Nephron (organoid): ENCODE data around the gene TOGARAM1.
A peak's percentile ranks its signal among the peaks of the same experiment; 100 is the strongest.

ENCODE experiments used
- H3K27ac Mint-ChIP-seq, 3 experiments: 2 replicates each; pipeline ENCODE4 v1.8.0; 2020; ENCODE audit warnings: mixed read lengths in 3 of 3, mild to moderate bottlenecking in 2 of 3, moderate library complexity in 1 of 3
- H3K27me3 Mint-ChIP-seq: 2 replicates; pipeline ENCODE4 v1.8.0; 2021; ENCODE audit warnings: low read depth, mild to moderate bottlenecking, moderate library complexity, mixed read lengths
- H3K36me3 Mint-ChIP-seq: 2 replicates; pipeline ENCODE4 v1.8.0; 2020; ENCODE audit warnings: low read depth, mixed read lengths
- H3K4me1 Mint-ChIP-seq: 2 replicates; pipeline ENCODE4 v1.8.0; 2020; ENCODE audit warnings: mixed read lengths
- H3K4me3 Mint-ChIP-seq, 3 experiments: 2 replicates each; pipeline ENCODE4 v1.8.0; 2020; ENCODE audit warnings: mild to moderate bottlenecking in 3 of 3, mixed read lengths in 3 of 3, moderate library complexity in 2 of 3
- H3K9me3 Mint-ChIP-seq: 2 replicates; pipeline ENCODE4 v1.8.0; 2020; ENCODE audit warnings: mixed read lengths
- TF ChIP-seq, protein P1 (sequence below), 3 experiments: fragments of 200-600 bp; sonication (generic); IDR thresholded peaks; one replicate each; pipeline ENCODE4 v1.5.0; 2021; ENCODE audit warnings: antibody characterized with exemption in 3 of 3; ENCODE audit not compliant: unreplicated experiment in 3 of 3

TOGARAM1 gene

DNA sequence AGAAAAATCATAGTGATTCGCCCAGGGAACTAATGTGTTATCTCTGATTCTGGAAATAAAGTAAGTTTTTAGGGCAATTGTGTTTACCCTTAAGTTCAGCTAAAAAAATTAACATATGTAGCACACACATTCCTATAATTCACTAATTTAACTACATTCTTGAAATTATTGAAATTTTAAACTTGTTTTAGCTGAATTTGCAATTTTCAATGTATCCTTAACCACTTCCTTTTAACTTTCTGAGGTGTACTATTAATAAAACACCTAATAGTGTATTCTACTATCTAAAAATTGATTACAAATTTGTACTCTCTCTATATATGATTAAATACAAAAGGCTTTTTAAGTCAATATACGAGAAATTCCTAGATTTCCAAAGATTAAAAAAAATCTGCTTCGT lies 2.5 kb upstream of the TOGARAM1 start:
- Mint-ChIP-seq H3K4me3 (no peak overlapping the region), H3K36me3 (no peaks in the 10 kb centered on the region), H3K9me3 (no peaks in the 10 kb centered on the region), H3K27ac (peak overlapping the region in 1 of 3 experiments; percentile 10), H3K4me1 (peaks cover 23% of the 10 kb centered on the region), H3K27me3 (no peaks in the 10 kb centered on the region)
- TF ChIP-seq, protein P1, sequence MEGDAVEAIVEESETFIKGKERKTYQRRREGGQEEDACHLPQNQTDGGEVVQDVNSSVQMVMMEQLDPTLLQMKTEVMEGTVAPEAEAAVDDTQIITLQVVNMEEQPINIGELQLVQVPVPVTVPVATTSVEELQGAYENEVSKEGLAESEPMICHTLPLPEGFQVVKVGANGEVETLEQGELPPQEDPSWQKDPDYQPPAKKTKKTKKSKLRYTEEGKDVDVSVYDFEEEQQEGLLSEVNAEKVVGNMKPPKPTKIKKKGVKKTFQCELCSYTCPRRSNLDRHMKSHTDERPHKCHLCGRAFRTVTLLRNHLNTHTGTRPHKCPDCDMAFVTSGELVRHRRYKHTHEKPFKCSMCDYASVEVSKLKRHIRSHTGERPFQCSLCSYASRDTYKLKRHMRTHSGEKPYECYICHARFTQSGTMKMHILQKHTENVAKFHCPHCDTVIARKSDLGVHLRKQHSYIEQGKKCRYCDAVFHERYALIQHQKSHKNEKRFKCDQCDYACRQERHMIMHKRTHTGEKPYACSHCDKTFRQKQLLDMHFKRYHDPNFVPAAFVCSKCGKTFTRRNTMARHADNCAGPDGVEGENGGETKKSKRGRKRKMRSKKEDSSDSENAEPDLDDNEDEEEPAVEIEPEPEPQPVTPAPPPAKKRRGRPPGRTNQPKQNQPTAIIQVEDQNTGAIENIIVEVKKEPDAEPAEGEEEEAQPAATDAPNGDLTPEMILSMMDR (IDR thresholded peaks at IDR 0.05; ENCODE audit: unreplicated experiment in 3 of 3) = no peak

DNA sequence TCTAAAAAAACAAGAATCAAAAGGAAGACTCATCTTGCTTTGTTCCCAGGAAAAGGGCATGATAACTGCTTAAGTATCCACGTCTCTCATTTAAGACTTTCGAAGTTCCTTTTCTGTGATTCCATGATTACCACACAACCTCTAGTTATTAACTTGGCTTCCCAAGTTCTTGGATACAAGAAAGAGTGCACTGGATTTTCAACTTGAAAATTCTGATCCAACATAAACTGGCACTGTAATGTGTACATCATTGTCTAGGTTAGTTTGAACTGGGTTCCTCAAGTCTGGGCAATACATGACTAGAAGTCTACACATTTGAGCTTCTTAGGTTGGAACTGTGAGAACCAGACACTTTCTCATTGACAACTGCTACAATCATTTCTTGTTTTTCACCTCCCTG lies 1.8 kb upstream of the TOGARAM1 start:
- H3K9me3 Mint-ChIP-seq = no peaks in the 10 kb centered on the region
- no peaks in the 10 kb centered on the region for H3K27me3 Mint-ChIP-seq
- H3K4me1 Mint-ChIP-seq = peaks cover 29% of the 10 kb centered on the region
- no peak overlapping the region for H3K4me3 Mint-ChIP-seq
- TF ChIP-seq, protein P1 (IDR thresholded peaks at IDR 0.05; ENCODE audit: unreplicated experiment in 3 of 3) = no peak
- H3K36me3 Mint-ChIP-seq = no peaks in the 10 kb centered on the region
- H3K27ac Mint-ChIP-seq = peak overlapping the region; percentile 10 to 79 (median 47)

DNA sequence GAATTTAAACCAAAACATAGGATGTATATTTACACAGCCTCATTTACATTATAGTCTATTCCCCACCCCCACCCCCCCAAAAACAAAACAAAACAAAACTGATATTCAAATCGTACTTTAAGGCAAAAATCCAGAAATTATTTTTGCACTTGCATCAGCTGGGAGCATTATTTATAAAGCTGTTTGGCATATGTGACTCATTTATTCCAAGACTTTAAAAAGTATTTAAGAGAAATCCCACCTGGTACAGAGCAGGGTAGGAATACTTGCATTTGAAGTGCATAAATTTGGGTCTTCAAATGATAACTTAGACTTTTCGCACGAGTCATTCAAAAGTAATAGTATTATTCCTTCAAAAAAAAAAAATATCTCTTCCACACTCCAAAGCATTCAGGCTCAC lies 1.3 kb upstream of the TOGARAM1 start:
- Mint-ChIP-seq H3K9me3 (no peaks in the 10 kb centered on the region), H3K27me3 (no peaks in the 10 kb centered on the region), H3K4me1 (peaks cover 32% of the 10 kb centered on the region), H3K27ac (peak overlapping the region in 2 of 3 experiments; percentile 47 to 79), H3K36me3 (peaks cover 2% of the 10 kb centered on the region), H3K4me3 (no peak overlapping the region)
- TF ChIP-seq, protein P1 (IDR thresholded peaks at IDR 0.05; ENCODE audit: unreplicated experiment in 3 of 3) = no peak

GRCh38 chr14:44961151-44961553 lies 838 bp upstream of the TOGARAM1 start:
- no peak overlapping the region for H3K4me3 Mint-ChIP-seq

GRCh38 chr14:44962334-44963043 lies 499 bp downstream of the TOGARAM1 start:
- no peak overlapping the region for H3K27ac Mint-ChIP-seq
- no peaks in the 10 kb centered on the region for H3K27me3 Mint-ChIP-seq
- H3K4me3 Mint-ChIP-seq = no peak overlapping the region
- H3K9me3 Mint-ChIP-seq = peaks cover 2% of the 10 kb centered on the region
- TF ChIP-seq, protein P1 (IDR thresholded peaks at IDR 0.05; ENCODE audit: unreplicated experiment in 3 of 3) = no peak
- H3K4me1 Mint-ChIP-seq = peaks cover 41% of the 10 kb centered on the region
- peaks cover 11% of the 10 kb centered on the region for H3K36me3 Mint-ChIP-seq

More at GRCh38 chr14:44961151-44961553, 838 bp upstream of the TOGARAM1 start:
- Mint-ChIP-seq H3K4me1 (peaks cover 33% of the 10 kb centered on the region), H3K9me3 (no peaks in the 10 kb centered on the region), H3K27ac (no peak overlapping the region), H3K27me3 (no peaks in the 10 kb centered on the region), H3K36me3 (peaks cover 3% of the 10 kb centered on the region)
- TF ChIP-seq, protein P1 (IDR thresholded peaks at IDR 0.05; ENCODE audit: unreplicated experiment in 3 of 3) = no peak

DNA sequence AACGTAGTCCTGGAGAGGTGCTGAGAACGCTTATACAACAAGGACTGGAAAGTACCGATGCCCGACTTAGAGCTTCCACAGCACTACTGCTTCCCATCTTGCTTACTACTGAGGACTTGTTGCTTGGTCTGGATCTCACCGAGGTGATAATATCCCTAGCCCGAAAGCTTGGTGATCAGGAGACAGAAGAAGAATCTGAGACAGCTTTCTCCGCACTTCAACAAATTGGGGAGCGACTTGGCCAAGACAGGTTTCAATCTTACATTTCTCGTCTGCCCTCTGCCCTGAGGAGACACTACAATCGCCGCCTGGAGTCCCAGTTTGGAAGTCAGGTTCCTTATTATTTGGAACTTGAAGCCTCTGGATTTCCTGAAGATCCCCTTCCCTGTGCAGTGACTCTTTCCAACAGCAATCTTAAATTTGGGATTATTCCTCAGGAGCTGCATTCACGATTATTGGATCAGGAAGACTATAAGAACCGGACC lies 1.1 kb downstream of the TOGARAM1 start:
- TF ChIP-seq, protein P1 (IDR thresholded peaks at IDR 0.05; ENCODE audit: unreplicated experiment in 3 of 3) = no peak
- Mint-ChIP-seq H3K27me3 (no peaks in the 10 kb centered on the region), H3K36me3 (peaks cover 17% of the 10 kb centered on the region), H3K4me3 (no peak overlapping the region), H3K4me1 (peaks cover 46% of the 10 kb centered on the region), H3K27ac (no peak overlapping the region), H3K9me3 (peaks cover 3% of the 10 kb centered on the region)
